Measurements from ENCODE around the gene NGLY1.

NGLY1 gene

DNA sequence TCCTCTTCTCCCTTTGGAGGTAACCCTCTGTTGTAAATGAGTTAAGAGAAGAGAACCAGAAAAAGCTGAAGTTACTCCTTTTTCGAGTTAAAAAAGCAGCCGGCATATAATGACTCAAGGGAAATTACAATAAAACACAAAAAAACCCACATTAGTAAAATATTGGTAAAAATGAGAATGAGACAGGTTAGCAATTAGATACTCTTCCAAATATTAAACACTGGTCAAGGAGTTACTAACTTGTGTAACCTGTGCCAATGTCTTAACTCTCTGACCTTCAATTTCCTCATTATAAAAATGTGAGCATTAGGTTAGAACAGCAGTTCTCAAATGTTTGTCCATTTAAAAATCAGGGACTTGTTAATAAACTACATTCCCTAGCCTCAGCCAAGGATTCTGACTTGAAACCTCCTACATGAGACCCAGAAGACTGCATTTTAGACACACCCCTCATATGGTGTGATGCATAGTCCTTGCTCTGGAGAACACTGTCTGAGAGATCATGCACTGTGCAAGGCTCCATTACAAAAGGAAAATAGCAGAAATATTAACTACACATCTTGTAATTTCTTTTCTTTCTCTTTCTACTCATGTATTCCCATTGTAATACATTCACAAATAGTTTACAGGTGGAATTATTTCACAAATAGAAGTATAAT lies 75.8 kb downstream of the NGLY1 start:
- DNase-seq, result no peak

DNA sequence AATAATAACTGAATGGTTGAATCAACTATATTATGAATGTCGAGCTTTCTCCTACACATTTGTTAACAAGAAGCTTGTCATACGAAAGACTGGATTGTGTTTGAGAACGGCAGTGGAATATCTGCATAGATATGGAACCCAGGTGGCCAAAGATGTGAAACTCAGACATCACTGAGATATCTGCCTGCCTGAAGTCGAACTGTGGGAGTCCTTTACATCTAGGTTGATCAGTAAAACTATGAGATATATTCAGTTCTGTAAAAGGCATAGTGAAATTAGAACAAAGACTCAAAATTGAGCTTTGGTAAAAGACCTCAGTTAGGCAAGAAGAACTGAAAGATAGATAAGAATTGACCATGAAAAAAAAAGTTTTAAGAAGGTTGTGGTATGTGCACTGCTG lies 77.0 kb downstream of the NGLY1 start:
- no peak for DNase-seq

DNA sequence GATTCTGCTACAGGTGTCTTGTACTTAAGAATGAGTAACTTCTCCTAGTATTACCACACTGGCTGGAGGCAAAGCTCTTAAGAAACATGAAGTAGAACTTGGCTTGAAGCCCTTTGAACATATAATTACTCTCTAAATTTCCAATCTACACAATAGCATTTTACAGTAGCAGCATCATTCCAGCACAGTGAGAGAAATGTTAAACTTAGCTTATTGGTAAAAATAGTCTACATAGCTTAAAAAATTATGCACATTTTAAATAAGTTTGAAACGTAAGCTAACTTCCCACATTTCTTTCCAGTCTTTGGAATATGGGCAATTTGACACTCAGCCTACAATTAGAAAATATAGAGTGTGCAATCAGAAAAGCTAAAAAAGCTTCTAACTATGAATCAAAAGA lies 85.7 kb downstream of the NGLY1 start:
- no peak for DNase-seq

DNA sequence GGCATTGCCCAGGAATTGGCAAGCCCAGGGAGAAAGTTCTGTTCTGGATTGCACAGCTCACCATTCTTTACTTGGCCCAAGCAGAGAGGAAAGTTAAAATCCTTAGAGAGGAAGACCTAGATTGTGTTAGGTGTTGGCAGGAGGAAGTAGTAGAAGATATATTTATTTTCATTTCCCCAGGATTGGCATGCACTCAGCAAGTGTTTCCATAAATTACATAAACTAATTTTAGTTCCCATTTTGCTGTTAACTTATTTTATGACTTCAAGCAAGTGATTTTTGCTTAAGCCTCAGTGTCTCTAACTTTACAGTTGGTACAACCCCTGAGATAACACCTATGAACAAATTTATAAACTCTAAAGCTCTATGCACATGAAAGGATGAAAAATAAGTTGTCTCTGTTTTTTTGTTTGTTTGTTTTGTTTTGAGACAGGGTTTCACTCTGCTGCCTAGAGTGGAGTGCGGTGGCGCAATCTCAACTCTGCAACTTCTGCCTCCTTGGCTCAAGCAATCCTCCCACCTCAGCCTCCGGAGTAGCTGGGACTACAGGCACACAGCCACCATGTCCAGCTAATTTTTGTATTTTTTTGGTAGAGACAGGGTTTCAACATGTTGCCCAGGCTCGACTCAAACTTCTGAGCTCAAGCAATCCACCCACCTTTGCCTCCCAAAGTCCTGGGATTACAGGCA lies 87.4 kb downstream of the NGLY1 start:
- DNase-seq, result no peak

DNA sequence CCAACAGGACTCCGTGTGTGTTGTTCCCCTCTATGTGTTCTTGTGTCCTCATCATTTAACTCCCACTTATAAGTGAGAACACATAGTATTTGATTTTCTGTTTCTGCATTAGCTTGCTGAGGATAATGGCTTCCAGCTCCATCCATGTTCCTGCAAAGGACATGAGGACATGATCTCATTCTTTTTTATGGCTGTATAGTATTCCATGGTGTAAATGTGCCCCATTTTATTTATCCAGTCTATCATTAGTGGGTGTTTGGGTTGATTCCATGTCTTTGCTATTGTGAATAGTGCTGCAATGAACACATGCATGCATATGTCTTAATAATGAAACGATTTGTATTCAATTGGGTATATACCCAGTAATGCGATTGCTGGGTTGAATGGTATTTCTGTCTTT lies 90.0 kb downstream of the NGLY1 start:
- no peak for DNase-seq

DNA sequence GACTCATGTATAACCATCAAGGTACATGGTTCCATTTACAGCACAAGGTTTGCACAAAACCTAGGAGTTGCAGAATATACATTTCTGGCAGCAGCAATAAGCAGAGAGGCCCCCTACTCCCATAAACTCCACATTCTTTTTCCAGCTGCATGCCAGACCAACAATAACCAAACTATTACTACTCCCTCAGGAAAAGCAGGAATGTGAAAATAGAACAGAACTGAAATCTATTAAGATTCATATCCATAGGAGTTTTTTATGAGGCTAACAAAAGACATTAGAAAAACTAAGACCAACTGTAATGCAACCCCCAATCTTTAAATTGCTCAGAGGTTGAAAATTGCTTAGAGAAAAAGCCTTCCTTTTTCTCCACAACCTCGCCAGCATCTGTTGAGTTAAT lies 90.9 kb downstream of the NGLY1 start:
- DNase-seq, result no peak

DNA sequence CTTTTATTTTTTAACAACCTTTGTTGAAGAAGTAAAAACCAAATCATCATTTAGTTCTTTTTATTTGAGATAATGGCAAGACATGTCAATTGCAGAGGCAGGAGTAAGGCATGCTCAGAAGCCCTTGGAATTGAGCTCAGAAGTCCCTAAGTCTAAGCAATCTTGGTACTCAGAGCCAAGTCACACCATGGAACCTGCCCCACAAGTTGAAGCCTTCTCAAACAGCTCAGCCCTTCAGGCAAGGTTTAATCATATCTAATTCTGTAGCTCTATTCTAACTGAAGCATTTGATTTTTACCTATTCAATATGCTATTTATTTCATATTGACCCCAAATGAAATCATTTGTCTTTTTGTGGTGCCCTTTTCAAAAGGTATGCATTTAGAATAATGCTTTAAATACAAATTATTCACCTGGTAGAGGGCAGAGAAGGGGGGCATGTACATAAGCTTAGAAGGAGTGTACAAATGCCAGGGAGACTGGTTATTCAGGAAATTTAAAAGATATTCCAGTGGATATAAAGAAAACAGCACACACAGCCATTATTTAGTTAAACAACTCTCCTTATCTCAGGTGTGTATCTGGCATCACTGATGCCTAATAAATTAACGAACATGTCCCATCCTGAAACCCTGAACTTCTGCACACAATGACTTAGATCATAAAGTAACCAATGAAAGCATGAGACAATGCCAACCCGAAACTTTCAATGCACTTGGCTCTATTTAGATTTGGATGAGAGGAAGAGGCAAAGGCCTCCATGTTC lies 92.3 kb downstream of the NGLY1 start:
- no peak for DNase-seq

DNA sequence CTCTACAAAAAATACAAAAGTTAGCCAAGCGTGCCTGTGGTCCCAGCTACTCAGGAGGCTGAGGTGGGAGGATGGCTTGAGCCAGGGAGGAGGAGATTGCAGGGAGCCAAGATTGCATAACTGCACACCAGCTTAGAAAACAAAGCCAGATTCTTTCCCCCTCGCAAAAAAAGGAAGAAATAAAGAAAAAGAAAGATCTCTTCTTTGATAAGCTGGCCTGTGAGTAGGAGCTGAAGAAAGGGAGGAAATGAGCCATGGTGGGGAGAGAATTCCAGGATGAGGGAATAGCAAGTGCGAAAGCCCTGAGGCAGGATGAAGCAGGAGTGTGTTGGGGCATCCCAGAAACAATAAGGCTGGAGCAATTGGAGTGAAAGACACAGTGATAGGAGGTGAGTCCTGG lies 94.0 kb downstream of the NGLY1 start:
- DNase-seq, result no peak

DNA sequence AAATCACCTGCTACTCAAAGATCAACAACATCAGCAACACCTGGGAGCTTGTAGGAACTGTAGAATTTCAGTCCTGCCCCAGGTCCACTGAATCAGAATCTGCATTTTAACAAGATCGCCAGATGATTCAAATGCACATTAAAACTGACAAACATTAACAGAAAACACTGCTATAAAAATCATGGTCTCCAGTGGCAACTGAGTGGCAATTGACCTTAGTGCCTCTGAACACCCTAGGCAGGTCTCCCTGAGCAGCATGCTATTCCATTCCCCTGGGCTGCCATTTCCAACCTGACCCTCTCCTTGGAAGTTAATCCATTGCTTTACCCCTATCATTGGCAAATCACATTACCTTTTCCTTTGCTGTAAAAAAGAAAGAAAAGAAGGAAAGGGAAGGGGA lies 95.5 kb downstream of the NGLY1 start:
- no peak for DNase-seq

DNA sequence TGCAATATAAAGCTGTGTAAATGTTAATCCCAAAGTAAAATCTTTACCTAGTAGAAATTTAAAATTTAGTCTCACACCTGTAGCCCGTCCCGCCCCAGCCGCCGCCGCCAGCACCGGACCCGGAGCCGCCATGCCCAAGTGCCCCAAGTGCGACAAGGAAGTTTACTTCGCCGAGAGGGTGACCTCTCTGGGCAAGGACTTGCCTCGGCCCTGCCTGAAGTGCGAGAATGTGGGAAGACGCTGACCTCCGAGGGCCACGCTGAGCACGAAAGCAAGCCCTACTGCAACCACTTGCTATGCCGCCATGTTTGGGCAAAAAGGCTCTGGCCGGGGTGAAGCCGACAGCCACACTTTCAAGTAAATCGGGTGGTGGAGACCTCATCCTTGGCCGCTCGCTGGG lies 96.5 kb downstream of the NGLY1 start:
- DNase-seq, result no peak

DNA sequence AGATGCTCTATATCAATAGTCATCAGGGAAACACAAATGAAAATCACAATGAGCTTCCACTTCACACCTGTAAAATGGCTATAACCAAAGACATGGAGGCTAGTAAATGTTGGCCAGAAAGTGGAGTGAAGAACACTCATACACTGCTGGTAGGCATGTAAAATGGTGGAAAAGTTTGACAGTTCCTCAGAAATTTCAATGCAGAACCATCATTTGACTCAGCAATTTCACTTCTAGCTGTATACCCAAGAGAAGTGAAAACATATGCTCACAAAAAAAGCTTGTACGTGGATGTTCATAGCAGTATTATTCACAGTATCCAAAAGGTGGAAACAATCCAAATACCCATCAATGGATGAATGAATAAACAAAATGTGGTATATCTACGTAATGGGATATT lies 99.4 kb downstream of the NGLY1 start:
- DNase-seq, result no peak

DNA sequence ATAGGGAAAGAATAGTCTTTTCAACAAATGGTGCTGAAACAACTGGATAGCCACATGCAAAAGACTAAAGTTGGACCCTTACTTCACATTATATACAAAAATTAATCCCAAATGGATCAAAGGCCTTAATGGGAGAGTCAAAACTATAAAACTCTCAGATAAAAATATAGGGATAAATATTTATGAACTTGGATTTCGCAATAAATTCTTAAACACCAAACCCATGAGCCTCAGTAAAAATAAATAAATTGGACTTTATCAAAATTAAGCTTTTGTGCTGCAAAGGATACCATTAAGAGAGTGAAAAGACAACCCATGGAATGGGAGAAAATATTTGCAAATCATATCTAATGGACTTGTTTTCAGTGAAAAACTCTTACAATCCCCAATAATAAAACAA lies 99.8 kb downstream of the NGLY1 start:
- DNase-seq, result no peak

DNA sequence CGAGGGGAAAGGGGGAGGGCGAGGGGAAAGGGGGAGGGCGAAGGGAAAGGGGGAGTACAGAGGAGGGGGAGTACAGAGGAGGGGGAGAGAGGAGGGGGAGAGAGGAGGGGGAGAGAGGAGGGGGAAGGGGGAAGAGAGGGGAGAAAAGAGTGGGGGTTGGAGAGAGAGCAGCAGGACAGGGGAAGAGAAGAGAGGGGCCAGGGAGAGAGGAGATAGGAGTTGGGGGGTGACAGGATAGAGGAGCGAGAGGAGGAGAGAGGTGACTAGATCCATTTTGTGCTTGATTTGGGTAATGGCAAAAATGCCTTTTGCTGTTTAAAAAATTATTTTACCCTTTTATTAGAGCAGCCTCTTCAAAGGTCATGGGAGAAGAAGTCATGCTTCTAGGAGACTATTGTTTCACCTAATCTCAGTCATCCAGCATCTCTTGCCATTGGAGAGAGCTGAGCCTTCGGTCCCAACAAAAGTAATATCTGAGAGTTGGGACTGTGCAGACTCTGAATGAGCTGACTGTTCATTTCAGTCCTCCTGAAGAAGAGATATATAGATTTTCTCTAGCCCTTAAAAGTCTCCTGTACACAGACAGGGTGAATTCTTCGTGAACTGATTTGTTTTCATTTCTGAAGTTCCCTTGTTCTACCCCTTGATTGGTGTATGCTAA lies 103.5 kb downstream of the NGLY1 start:
- DNase-seq, result no peak

DNA sequence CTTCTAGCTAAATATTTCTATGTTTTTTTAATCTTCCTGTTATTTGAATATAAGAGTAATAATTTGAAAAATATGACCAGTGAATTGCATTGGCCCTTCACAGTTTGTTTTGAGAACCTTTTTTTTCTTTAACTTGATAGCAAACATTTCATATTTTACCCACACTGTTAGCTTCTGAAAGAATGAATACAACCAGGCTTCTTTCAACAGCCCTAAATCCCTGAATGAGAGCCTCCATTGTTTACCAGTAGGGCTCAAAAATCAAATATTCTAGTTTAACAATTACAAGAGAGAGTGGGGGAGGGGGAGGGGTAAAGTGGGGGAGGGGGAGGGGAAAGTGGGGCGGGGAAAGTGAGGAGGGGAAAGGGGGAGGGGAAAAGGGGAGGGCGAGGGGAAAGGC lies 104.1 kb downstream of the NGLY1 start:
- no peak for DNase-seq

DNA sequence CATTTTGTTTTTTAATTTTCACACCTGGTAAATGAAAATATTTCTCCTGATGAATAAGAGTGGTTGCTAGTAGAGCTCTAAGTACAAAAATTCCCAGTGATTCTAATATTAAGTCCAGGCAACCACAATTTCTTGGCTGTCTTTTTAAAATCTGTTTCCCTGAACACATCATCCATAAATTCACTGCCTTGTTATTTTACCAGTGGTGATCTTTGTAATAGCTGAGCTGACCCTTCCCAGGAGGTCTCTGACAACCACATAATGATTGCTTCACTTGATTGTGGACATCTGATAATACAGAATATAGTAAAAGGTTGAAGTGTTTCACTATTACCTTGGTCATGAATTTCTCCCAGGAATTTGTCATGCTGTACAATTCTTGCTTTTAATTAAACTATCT lies 104.7 kb downstream of the NGLY1 start:
- no peak for DNase-seq

DNA sequence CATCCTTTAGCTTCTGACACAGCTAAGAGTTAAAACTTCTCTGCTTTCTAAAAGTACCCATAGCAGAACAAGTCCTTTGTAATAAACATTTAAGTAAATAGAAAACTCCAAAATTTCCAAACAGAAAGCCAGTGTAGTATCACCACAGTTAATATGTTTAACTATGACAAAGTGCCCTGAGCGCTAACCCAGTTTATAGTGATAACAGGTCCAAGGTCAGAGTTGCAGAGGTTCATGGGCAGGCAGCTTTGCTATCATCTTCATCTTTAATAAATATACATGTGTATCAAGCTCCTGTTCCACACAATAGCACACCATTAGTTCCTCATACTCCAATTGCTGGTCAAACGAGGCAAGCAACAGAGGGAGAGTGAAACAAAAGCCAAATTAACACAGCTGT lies 106.1 kb downstream of the NGLY1 start:
- no peak for DNase-seq

DNA sequence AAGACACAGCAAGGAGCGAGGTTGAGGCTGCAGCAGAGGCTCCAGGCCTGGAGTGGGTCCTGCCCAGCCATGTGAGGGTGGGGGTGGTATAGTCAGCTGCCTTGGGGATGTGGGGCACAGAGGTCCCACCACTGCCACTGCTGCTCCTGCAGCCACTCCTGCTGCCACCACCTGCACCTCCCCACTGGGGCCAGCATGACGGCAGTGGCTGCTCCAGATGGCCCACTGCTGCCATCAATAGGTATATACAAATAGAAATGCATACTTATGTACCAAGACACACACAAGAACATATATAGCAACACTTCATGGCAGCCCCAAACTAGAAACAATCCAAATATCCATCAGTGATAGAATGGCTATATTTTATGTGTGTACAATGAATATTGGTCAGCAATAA lies 108.6 kb downstream of the NGLY1 start:
- DNase-seq, result no peak

DNA sequence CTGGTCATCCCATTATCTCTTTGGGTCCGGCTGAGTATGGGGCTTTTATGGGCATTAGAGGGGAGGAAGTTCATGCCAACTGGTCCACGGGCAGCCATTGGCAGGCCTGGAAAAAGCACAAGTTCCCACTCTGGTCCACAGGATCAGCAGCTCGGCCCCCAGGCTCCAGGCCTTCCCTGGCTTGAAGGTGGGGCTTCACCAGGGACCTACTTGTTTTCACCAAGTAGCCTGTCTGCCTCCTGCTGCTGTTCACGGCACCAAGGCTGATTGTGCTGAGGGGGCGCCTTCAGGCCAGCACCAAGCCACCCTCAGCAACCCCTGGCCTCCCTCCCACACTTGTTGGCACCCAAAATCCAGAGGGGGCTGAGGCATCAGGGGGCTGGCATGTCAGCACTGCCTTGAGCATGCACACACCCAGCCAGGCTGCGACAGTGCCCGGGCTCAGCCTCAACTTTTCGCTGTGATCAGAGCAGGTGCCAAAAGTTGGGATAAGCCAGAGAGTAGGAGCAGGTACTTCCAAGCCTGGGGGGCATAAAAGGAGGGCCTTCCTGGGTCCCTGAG lies 109.4 kb downstream of the NGLY1 start:
- no peak for DNase-seq

All from effector CD8-positive, alpha-beta T cell (primary cell).